Activated CD4-positive, alpha-beta T cell treated with anti-CD3 and anti-CD28 coated beads for 36 hours (primary cell): Measurements from ENCODE around the gene AMPH. TPM values are rescaled to one million over a fixed set of nuclear protein-coding genes. Genes with fewer than 3 reads are reported as not detected.
"Not testable (repeated sequence)": the region's sequence is repeated elsewhere in the genome, so short reads cannot be mapped to it uniquely, and the experiment has no call there.

Source experiments
- ATAC-seq: fragments of 200-7000 bp; cut with Tn5 transposase; one replicate; pipeline ENCODE4 v1.10.0; 2021; ENCODE audit warnings: mild to moderate bottlenecking, moderate library complexity
- CTCF ChIA-PET: fragments of 350-600 bp; sonication (Branson Sonifier 250); formaldehyde crosslinking; loops from one replicate; lab custom pipeline; 2021; ENCODE audit warnings: antibody characterized with exemption; lab: Charles Lee
- POLR2A ChIA-PET: fragments of 350-600 bp; sonication (Branson Sonifier 250); formaldehyde crosslinking; loops from one replicate; lab custom pipeline; 2021; ENCODE audit warnings: antibody characterized with exemption, inconsistent platforms; lab: Charles Lee
- DNase-seq: peaks from one replicate; pipeline ENCODE4 v3.0.0-alpha.2; 2020
- H3K27ac Mint-ChIP-seq: one replicate; pipeline ENCODE4 v1.8.0; 2021; ENCODE audit warnings: mixed read lengths
- H3K27me3 Mint-ChIP-seq: one replicate; pipeline ENCODE4 v1.8.0; 2021; ENCODE audit warnings: mixed read lengths
- H3K36me3 Mint-ChIP-seq: one replicate; pipeline ENCODE4 v1.8.0; 2021; ENCODE audit warnings: low read depth, mixed read lengths
- H3K4me1 Mint-ChIP-seq: one replicate; pipeline ENCODE4 v1.8.0; 2021; ENCODE audit warnings: mixed read lengths
- H3K4me3 Mint-ChIP-seq: one replicate; pipeline ENCODE4 v1.8.0; 2021; ENCODE audit warnings: mild to moderate bottlenecking, moderate library complexity, mixed read lengths
- H3K9me3 Mint-ChIP-seq: one replicate; pipeline ENCODE4 v1.8.0; 2021; ENCODE audit warnings: low read depth, mixed read lengths
- intact Hi-C, 2 experiments: fragments of 100-400 bp; cut with DNase I in 1 of 2; cut with micrococcal nuclease in 1 of 2; formaldehyde crosslinking; loops; one replicate each; pipeline versions ENCODE4 v1.14.2 to v1.15.1; 2022 to 2024; cut with DNase I, micrococcal nuclease
- total RNA-seq, 2 experiments: library from RNA; stranded (reverse); gene quantifications; one replicate each; pipeline ENCODE4 v1.2.3, GENCODE V29; 2021

AMPH gene
- total RNA-seq, 2 experiments from 2014 or later: 0.07 TPM; not detected in 1

DNA sequence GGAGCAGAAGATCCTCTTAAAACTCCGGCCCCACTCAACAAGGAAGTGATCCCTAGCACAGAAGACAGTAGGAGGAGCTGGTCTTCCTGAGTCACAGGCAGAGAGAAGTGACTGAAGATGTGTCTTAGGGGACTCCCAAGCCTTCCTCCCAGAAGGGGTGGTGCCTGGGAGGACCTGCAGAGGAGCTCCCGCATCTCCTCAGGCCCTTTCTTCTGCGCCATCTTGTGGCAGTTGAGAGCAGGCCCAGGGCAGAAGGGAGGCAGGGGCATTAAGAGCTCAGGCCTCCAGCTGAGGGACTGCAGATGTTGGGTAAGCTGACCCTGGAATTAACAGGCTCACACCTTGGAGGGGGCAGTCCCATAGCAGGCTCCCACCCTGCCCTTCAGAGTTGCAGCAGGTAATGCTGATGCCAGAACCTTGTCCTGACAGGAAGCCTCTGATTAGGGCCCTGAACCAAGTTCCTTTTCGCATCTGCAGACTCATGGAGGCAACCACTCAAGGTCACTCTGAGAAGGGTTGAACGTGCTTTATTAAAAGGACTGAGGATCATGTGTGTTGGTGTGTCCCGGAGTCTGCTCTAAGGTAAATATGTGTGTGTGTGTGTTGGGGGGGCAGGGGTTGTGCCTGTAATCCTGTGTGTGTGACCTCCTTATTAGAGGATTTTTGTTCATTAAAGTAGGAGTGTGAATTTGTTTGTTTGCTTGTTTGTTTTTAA lies 281.1 kb downstream of the AMPH start:
- Mint-ChIP-seq H3K27ac (peak overlapping the region; percentile 96), H3K4me1 (peaks cover 30% of the 10 kb centered on the region), H3K4me3 (peak overlapping the region; percentile 85)
- POLR2A ChIA-PET: interaction anchor here (1.1 kb wide), 1 partner anchor 18 kb away, joined by 3 read pairs; no protein-coding TSS in a partner anchor
- DNase-seq (peak; percentile 73), ATAC-seq (peak; percentile 67)
- H3K27me3 Mint-ChIP-seq, H3K9me3 Mint-ChIP-seq, H3K36me3 Mint-ChIP-seq: not testable (repeated sequence)
- intact Hi-C loops: loop anchor here in 1 of 2 experiments (10.0 kb wide), 1 partner anchor 1005 kb away; no protein-coding TSS in a partner anchor
- CTCF ChIA-PET: interaction anchor here (0.8 to 4.1 kb wide), 5 partner anchors 9 to 134 kb away, joined by 4 to 28 read pairs (median 5); no protein-coding TSS in a partner anchor

DNA sequence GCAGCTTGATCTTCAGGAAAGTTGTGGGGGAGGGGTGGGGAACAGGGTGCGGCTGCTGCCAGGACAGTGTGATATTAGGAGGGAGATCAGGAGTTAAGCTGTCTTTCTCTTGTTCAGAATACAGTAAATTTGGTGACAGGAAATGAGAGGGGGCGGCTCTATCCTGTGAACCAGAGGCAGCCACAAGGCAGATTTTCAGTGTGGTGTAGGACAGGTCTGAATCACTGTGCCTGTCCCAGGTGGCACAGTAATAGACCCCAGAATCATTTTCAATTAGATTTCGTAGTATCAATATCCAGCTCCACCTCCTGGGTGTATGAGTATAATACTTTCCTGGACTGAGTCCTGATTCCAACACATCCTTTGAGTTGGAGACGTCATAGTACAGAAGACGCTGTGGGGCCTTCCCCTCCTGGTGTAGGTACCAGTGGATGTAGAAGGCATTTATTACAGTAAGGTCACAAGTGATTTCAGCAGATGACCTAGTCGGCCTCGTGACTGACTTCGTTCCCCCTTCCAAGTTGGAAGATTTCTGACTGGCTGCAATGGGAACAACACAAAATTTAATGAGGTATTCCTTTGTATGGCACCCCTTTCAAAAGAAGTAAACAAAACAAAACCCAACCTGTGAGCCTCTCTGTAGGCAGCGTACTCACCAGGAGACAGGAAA lies 281.9 kb downstream of the AMPH start:
- not testable (repeated sequence) for H3K27me3 Mint-ChIP-seq, H3K36me3 Mint-ChIP-seq, H3K9me3 Mint-ChIP-seq
- intact Hi-C loops: loop anchor here in 1 of 2 experiments (10.0 kb wide), 1 partner anchor 1004 kb away; no protein-coding TSS in a partner anchor
- Mint-ChIP-seq H3K27ac (peak overlapping the region; percentile 96), H3K4me1 (peaks cover 34% of the 10 kb centered on the region), H3K4me3 (peak overlapping the region; percentile 85)
- POLR2A ChIA-PET: interaction anchor here (1.1 kb wide), 1 partner anchor 19 kb away, joined by 3 read pairs; no protein-coding TSS in a partner anchor
- DNase-seq (peak; percentile 47), ATAC-seq (peak; percentile 28)
- CTCF ChIA-PET: interaction anchor here (0.8 to 4.1 kb wide), 5 partner anchors 10 to 133 kb away, joined by 4 to 28 read pairs (median 5); no protein-coding TSS in a partner anchor

GRCh38 chr7:38345299-38346172 lies 285.6 kb downstream of the AMPH start:
- Mint-ChIP-seq H3K4me3 (peak overlapping the region; percentile 63), H3K4me1 (peaks cover 45% of the 10 kb centered on the region), H3K27ac (peak overlapping the region; percentile 79)
- ChIA-PET CTCF (interaction anchor here (0.6 to 2.8 kb wide), 15 partner anchors 8 to 905 kb away, joined by 3 to 40 read pairs (median 5); no protein-coding TSS in a partner anchor), POLR2A (interaction anchor here (0.7 kb wide), 1 partner anchor 10 kb away, joined by 4 read pairs; no protein-coding TSS in a partner anchor)
- H3K36me3 Mint-ChIP-seq, H3K9me3 Mint-ChIP-seq, H3K27me3 Mint-ChIP-seq: not testable (repeated sequence)
- intact Hi-C loops: loop anchor here in 1 of 2 experiments (10.0 kb wide), 1 partner anchor 1001 kb away; no protein-coding TSS in a partner anchor
- ATAC-seq (peak; percentile 59), DNase-seq (peak; percentile 78)

DNA sequence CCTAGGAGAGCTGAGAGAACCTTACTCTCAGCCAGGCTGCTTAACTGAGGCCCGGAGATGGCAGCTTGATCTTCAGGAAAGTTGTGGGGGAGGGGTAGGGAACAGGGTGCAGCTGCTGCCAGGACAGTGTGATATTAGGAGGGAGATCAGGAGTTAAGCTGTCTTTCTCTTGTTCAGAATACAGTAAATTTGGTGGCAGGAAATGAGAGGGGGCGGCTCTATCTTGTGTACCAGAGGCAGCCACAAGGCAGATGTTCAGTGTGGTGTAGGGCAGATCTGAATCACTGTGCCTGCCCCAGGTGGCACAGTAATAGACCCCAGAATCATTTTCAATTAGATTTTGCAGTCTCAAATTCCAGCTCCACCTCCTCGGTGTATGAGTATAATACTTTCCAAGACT lies 286.4 kb downstream of the AMPH start:
- H3K27me3 Mint-ChIP-seq, H3K9me3 Mint-ChIP-seq, H3K36me3 Mint-ChIP-seq, POLR2A ChIA-PET: not testable (repeated sequence)
- peak; percentile 62 for DNase-seq
- Mint-ChIP-seq H3K4me3 (peak overlapping the region; percentile 63), H3K4me1 (peaks cover 49% of the 10 kb centered on the region), H3K27ac (peak overlapping the region; percentile 79)
- CTCF ChIA-PET: interaction anchor here (0.6 to 2.8 kb wide), 10 partner anchors 9 to 904 kb away, joined by 3 to 40 read pairs (median 6); no protein-coding TSS in a partner anchor
- intact Hi-C loops: loop anchor here in 1 of 2 experiments (10.0 kb wide), 1 partner anchor 1000 kb away; no protein-coding TSS in a partner anchor
- ATAC-seq: peak; percentile 52

GRCh38 chr7:38342135-38342534 lies 289.0 kb downstream of the AMPH start:
- Mint-ChIP-seq H3K4me3 (peak overlapping the region; percentile 77), H3K4me1 (peaks cover 50% of the 10 kb centered on the region), H3K27ac (peak overlapping the region; percentile 81)
- H3K36me3 Mint-ChIP-seq, H3K9me3 Mint-ChIP-seq, DNase-seq, H3K27me3 Mint-ChIP-seq, ATAC-seq: not testable (repeated sequence)
- intact Hi-C loops: loop anchor here in 1 of 2 experiments (10.0 kb wide), 1 partner anchor 997 kb away; no protein-coding TSS in a partner anchor
- ChIA-PET CTCF (interaction anchor here (1.1 to 3.6 kb wide), 3 partner anchors 27 to 126 kb away, joined by 3 to 13 read pairs (median 3); no protein-coding TSS in a partner anchor), POLR2A (interaction anchor here (0.8 kb wide), 1 partner anchor 16 kb away, joined by 3 read pairs; no protein-coding TSS in a partner anchor)

DNA sequence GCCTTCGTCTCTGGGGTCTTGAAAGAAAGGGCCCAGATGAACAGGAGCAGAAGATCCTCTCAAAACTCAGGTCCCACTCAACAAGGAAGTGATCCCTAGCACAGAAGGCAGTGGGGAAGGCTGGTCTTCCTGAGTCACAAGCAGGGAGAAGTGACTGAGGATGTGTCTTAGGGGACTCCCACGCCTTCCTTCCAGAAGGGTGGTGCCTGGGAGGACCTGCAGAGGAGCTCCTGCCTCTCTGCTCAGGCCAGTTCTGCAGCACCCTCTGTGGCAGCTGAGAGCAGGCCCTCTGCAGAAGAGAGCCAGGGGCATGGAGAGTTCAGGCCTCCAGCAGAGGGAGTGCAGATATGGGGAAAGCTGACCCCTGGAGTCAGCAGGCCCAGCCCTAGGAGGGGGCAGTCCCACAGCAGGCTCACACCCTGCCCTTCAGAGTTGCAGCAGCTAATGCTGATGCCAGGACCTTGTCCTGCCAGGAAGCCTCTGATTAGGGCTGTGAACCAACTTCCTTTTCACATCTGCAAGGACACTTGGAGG lies 289.9 kb downstream of the AMPH start:
- H3K36me3 Mint-ChIP-seq, H3K27me3 Mint-ChIP-seq, H3K9me3 Mint-ChIP-seq: not testable (repeated sequence)
- H3K4me3 Mint-ChIP-seq: peak overlapping the region; percentile 77
- H3K4me1 Mint-ChIP-seq: peaks cover 49% of the 10 kb centered on the region
- DNase-seq (peak; percentile 57), ATAC-seq (peak; percentile 38)
- ChIA-PET CTCF (interaction anchor here (0.6 to 3.6 kb wide), 5 partner anchors 27 to 896 kb away, joined by 3 to 13 read pairs (median 5); no protein-coding TSS in a partner anchor), POLR2A (interaction anchor here (0.6 kb wide), 1 partner anchor 35 kb away, joined by 3 read pairs; no protein-coding TSS in a partner anchor)
- intact Hi-C loops: loop anchor here in 1 of 2 experiments (10.0 kb wide), 1 partner anchor 996 kb away; no protein-coding TSS in a partner anchor
- H3K27ac Mint-ChIP-seq: peak overlapping the region; percentile 89

- no peaks in the 10 kb centered on the region for H3K36me3 Mint-ChIP-seq
- POLR2A ChIA-PET: no interaction called here
- H3K9me3 Mint-ChIP-seq: no peaks in the 10 kb centered on the region
- H3K4me1 Mint-ChIP-seq: peaks cover 48% of the 10 kb centered on the region
- CTCF ChIA-PET: interaction anchor here (0.6 to 3.6 kb wide), 6 partner anchors 28 to 211 kb away, joined by 3 to 13 read pairs (median 5); no protein-coding TSS in a partner anchor
- no peaks in the 10 kb centered on the region for H3K27me3 Mint-ChIP-seq
- peak overlapping the region; percentile 89 for H3K27ac Mint-ChIP-seq
- peak overlapping the region; percentile 77 for H3K4me3 Mint-ChIP-seq
- ATAC-seq (peak; percentile 47), DNase-seq (no peak)
- intact Hi-C loops: loop anchor here (5.0 to 10.0 kb wide), 3 partner anchors 123 to 995 kb away; no protein-coding TSS in a partner anchor
These were observed 291.0 kb downstream of the AMPH start for GRCh38 chr7:38339953-38340819.

- not testable (repeated sequence) for ATAC-seq, H3K9me3 Mint-ChIP-seq, DNase-seq, H3K36me3 Mint-ChIP-seq, H3K27me3 Mint-ChIP-seq
- peak overlapping the region; percentile 65 for H3K4me3 Mint-ChIP-seq
- POLR2A ChIA-PET: interaction anchor here (1.1 kb wide), 1 partner anchor 9 kb away, joined by 4 read pairs; no protein-coding TSS in a partner anchor
- H3K27ac Mint-ChIP-seq: peak overlapping the region; percentile 80
- intact Hi-C loops: loop anchor here (5.0 kb wide), 2 partner anchors 119 to 229 kb away; no protein-coding TSS in a partner anchor
- CTCF ChIA-PET: interaction anchor here (0.6 to 4.5 kb wide), 29 partner anchors 9 to 229 kb away, joined by 3 to 80 read pairs (median 5); partner anchors contain the start of gene STARD3NL
- peaks cover 43% of the 10 kb centered on the region for H3K4me1 Mint-ChIP-seq
These were observed 295.0 kb downstream of the AMPH start for GRCh38 chr7:38336148-38336515.
